ENCODE measurements around the gene HSPA1A.
"Not testable (repeated sequence)": the region's sequence is repeated elsewhere in the genome, so short reads cannot be mapped to it uniquely, and the experiment has no call there.

HSPA1A gene

DNA sequence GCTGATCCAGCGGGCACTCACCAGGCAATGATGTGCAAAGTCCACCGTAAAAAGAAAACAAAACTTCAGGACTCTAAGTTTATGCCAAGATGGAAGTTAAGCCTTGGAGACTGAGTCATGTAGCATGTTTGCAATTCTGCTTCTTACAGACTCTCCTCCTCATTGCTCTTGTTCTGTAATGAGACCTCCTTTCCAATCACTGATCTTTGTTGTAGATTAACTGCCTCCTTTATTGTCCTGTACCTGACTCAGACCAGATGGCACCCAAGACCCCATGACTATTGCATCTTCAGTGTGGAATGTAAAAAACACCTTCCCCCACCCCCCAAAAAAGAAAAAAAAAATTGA is 36.1 kb downstream of the HSPA1A start:
- Histone ChIP-seq H3K9me3 (no peaks in the 10 kb centered on the region), H3K4me3 (ENCODE audit: low read depth in 1 of 2, low read length in 1 of 2) (no peak overlapping the region), H3K36me3 (no peaks in the 10 kb centered on the region), H3K4me1 (ENCODE audit: control insufficient read depth in 1 of 2, insufficient read depth in 1 of 2, low read depth in 1 of 2, low read length in 1 of 2) (no peaks in the 10 kb centered on the region), H3K27me3 (no peaks in the 10 kb centered on the region), H3K27ac (no peak overlapping the region)
- no peak for TF ChIP-seq CTCF (IDR thresholded peaks at IDR 0.05)

DNA sequence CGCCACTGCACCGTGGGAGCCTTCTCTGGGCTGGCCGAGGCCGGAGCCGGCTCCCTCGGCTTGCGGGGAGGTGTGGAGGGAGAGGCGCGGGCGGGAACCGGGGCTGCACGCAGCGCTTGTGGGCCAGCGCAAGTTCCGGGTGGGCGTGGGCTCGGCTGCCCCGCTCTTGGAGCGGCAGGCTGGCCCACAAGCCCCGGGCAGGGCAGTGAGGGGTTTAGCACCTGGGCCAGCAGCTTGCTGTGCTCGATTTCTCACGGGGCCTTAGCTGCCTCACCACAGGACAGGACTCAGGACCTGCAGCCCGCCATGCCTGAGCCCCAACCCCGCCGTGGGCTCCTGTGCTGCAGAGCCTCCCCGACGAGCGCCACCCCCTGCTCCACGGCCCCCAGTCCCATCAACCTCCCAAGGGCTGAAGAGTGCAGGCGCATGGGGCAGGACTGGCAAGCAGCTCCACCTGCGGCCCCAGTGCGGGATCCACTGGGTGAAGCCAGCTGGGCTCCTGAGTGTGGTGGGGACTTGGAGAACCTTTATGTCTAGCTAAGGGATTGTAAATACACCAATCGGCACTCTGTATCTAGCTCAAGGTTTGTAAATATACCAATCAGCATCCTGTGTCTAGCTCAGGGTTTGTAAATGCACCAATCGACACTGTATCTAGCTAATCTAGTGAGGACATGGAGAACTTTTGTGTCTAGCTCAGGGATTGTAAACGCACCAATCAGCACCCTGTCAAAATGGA is 36.8 kb downstream of the HSPA1A start:
- not testable (repeated sequence) for H3K27ac ChIP-seq; H3K4me1 ChIP-seq (ENCODE audit: control insufficient read depth in 1 of 2, insufficient read depth in 1 of 2, low read depth in 1 of 2, low read length in 1 of 2); H3K4me3 ChIP-seq (ENCODE audit: low read depth in 1 of 2, low read length in 1 of 2); H3K27me3 ChIP-seq; H3K36me3 ChIP-seq; H3K9me3 ChIP-seq

DNA sequence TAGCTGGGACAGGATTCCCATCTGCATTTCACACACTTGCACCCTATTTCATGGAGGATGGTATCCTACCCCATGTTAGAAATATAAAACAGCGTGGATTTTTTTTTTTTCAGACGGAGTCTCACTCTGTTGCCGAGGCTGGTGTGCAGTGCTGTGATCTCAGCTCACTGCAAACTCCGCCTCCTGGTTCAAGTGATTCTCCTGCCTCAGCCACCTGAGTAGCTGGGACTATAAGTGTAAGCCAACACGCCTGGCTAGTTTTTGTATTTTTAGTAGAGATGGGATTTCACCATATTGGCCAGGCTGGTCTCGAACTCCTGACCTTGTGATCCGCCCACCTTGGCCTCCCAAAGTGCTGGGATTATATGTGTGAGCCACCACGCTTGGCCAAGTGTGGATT is 42.4 kb downstream of the HSPA1A start:
- not testable (repeated sequence) for H3K4me3 ChIP-seq (ENCODE audit: low read depth in 1 of 2, low read length in 1 of 2); H3K4me1 ChIP-seq (ENCODE audit: control insufficient read depth in 1 of 2, insufficient read depth in 1 of 2, low read depth in 1 of 2, low read length in 1 of 2); H3K27ac ChIP-seq; H3K27me3 ChIP-seq; H3K9me3 ChIP-seq
- peaks cover 40% of the 10 kb centered on the region for H3K36me3 ChIP-seq

DNA sequence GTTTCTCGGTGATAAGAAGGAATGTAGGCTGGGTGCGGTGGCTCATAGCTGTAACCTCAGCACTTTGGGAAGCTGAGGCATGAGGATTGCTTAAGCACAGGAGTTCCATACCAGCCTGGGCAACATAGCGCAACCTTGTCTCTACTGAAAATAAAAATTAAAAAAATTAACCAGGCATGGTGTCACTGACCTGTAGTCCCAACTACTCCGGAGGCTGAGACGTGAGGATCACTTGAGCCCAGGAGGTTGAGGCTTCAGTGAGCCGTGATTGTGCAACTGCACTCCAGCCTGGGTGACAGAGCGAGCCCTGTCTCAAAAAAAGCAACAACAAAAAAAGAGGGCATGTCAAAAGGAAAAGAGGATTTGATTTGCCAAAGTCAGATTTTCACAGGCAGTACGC is 43.4 kb downstream of the HSPA1A start:
- TF ChIP-seq CTCF (IDR thresholded peaks at IDR 0.05), result no peak
- Histone ChIP-seq H3K27ac (no peak overlapping the region), H3K36me3 (peaks cover 40% of the 10 kb centered on the region), H3K4me3 (ENCODE audit: low read depth in 1 of 2, low read length in 1 of 2) (no peak overlapping the region), H3K9me3 (no peaks in the 10 kb centered on the region), H3K4me1 (ENCODE audit: control insufficient read depth in 1 of 2, insufficient read depth in 1 of 2, low read depth in 1 of 2, low read length in 1 of 2) (peaks cover 16 to 17% of the 10 kb centered on the region in 2 experiments), H3K27me3 (no peaks in the 10 kb centered on the region)

DNA sequence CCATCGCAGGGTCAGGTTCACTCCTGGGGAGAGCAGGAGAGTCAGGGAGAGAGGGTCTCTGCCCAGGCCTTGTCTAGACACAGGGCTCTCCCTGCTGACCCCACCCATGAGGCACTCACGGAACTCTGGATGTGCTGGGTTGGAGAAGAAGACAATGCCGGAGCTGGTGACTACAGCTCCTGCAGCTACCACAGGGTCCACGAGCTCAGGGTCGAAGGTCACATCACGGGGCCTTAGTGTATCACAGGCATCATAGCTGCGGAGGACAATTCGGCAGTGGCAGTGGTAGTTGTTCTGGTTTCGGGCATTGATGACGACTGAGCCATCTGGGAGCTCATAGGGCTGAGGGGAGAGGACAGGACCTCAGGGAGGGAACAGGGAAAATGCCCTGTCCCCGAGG is 44.6 kb downstream of the HSPA1A start:
- Histone ChIP-seq H3K27me3 (no peaks in the 10 kb centered on the region), H3K4me1 (ENCODE audit: control insufficient read depth in 1 of 2, insufficient read depth in 1 of 2, low read depth in 1 of 2, low read length in 1 of 2) (peaks cover 22% of the 10 kb centered on the region in 2 experiments), H3K4me3 (ENCODE audit: low read depth in 1 of 2, low read length in 1 of 2) (no peak overlapping the region), H3K27ac (no peak overlapping the region), H3K9me3 (no peaks in the 10 kb centered on the region), H3K36me3 (peaks cover 40% of the 10 kb centered on the region)
- no peak for TF ChIP-seq CTCF (IDR thresholded peaks at IDR 0.05)

DNA sequence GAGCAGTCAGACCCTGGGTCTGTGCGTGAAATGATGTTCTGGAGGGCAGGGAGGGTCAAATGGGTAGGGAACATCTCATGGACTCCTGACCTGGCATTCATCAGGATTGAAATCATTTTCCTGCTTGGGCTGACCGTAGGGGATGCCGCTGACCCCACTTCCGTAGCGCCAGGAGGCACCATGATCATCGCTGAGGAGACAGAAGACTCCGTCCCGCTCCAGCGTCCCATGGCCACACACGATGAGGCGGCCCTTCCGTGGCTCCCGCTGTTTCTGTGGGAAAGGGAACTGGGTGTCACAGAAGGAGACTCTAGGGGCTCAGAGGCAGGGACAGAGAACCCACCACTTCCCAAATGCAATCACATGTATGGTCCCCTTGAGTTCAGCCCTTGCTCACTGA is 45.0 kb downstream of the HSPA1A start:
- Histone ChIP-seq H3K36me3 (peaks cover 40% of the 10 kb centered on the region), H3K4me1 (ENCODE audit: control insufficient read depth in 1 of 2, insufficient read depth in 1 of 2, low read depth in 1 of 2, low read length in 1 of 2) (peaks cover 22% of the 10 kb centered on the region in 2 experiments), H3K27me3 (no peaks in the 10 kb centered on the region), H3K27ac (no peak overlapping the region), H3K4me3 (ENCODE audit: low read depth in 1 of 2, low read length in 1 of 2) (no peak overlapping the region), H3K9me3 (no peaks in the 10 kb centered on the region)
- TF ChIP-seq CTCF (IDR thresholded peaks at IDR 0.05), result no peak

Data from neutrophil (primary cell).